Activated CD8-positive, alpha-beta memory T cell treated with anti-CD3 and anti-CD28 coated beads, Interleukin-2, amount 50 U/mL, for 24 hours (primary cell): ENCODE data around the gene CACNB1.
"Not testable (repeated sequence)": the region's sequence is repeated elsewhere in the genome, so short reads cannot be mapped to it uniquely, and the experiment has no call there.

Source experiments
- DNase-seq: peaks from one replicate; pipeline ENCODE4 v3.0.0-alpha.2; 2020; ENCODE audit errors: extremely low read depth

CACNB1 gene

DNA sequence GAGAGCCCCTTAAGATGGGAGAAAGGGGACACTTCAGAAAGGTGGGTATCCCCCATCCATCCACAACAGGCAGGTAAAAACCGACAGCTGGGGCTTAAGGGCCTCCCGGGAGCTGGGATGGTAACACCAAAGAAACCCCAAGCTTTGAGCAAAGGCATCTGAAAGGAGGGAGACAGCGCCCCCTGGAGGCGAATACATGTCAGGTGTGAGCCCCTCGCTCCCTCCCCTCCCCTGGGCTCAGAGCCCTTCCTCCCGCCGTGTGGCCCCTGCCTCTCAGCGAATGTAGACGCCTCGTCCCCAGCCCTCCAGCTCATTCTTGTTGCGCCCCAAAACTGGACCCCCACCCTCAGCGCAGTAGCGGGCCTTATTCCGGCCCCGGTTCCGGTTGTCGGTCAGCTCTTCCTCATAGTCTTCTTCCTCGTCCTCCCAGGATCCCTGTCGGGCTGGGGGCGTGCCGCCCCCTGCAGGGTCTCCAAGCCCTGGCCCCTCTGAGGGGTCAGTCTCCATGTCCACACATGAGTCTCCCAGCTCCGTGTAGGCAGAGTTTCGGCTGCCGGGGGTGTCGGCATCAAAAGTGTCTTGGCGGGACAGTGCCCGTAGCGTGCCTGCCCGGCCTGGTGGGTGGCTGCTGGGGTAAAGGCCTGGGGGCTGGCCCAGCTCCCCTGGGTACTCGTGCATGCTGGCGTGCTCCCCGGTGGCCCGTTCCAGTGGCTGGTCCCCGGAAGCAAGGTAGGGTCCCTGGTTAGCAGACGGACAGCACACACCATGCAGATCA lies 22.4 kb downstream of the CACNB1 start:
- peak; percentile 56 for DNase-seq

DNA sequence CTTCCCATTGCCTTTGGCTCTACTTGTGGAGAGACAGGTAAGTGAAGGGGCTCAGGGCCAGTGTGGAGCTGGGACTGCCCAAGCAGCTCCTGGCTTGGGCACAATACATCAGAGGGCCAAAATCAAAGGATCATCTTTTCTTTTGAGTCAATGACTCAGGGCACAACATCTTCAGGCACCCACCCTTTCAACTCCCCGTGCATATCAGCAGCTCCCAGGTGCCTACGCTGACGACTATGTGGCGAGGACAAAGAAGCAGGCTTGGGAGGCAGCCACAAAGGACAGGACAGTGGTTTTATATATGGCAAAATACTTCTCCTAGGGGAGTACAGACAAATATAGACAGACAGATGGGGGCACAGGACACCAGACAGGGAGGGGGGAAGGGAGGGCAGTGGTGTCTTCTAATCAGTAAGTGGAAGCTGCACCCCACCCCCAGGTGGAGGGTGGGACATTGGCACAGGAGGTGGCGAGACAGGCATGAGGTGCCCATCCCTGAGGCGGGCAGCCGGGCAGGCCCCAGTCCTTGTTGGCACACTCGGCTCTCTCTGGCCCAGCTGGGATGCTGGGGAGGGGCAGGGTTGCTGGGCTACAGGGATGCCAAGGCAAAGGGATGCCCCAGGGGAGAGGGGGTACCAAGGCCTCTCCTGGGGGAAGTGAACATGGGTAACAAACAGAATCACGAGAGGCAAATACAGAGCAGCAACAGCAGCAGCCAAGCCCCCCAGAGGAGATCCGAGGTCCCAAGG lies 23.8 kb downstream of the CACNB1 start:
- no peak for DNase-seq

DNA sequence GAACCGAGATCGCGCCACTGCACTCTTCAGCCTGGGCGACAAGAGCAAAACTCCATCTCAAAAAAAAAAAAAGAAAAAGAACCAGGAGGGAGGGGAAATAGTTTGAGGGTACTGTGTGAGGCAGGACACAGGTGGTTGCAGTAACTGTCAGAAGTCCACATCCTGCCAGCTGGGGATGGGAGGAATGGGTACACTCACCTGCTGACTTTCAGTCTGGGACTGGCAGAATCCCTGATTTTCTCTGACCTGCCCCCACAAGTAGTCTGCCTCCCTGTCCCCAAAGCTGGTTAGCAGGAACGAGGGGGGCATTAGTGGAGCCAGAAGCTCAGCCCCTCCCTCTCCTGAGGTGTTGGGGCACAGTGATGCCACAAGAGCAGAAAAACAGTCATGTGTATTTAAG lies 24.4 kb downstream of the CACNB1 start:
- no peak for DNase-seq

DNA sequence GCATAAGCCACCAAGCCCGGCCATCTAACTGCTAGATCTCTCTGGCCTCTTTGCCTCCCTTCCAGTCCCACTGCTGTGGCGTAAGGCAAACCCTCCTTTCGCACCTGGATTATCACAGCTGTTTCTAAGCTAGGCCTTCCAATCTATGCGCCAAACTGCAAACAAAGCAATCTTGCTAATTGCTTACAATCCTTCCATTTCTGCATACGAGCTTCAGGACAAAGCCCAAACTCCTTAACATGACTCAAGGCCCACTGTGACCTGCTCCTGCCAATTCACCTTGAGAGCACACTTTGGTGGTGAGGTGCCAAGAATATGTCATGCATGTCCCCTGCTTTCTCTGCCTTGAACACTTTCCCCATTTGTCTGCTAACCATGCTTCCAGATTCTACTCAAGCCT lies 25.5 kb downstream of the CACNB1 start:
- DNase-seq: no peak

DNA sequence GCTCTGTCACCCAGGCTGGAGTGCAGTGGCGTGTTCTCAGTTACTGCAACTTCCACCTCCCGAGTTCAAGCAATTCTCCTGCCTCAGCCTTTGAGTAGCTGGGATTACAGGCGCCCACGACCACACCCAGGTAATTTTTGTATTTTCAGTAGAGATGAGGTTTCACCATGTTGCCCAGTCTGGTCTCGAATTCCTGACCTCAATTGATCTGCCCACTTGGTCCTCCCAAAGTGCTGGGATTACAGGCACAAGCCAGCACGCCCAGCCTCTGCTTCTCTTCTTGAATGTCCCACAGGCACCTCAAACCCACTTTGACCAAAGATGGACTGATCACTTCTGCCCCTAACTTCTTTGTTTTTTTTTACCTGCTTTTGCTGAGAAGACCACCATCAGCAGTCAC lies 26.9 kb downstream of the CACNB1 start:
- DNase-seq: no peak

GRCh38 chr17:39170109-39170508 lies 27.4 kb downstream of the CACNB1 start:
- no peak for DNase-seq

GRCh38 chr17:39169518-39169917 lies 28.0 kb downstream of the CACNB1 start:
- DNase-seq: no peak

- DNase-seq: no peak
Observed at GRCh38 chr17:39169101-39169500, 28.4 kb downstream of the CACNB1 start.

GRCh38 chr17:39168503-39168902 lies 29.0 kb downstream of the CACNB1 start:
- not testable (repeated sequence) for DNase-seq

DNA sequence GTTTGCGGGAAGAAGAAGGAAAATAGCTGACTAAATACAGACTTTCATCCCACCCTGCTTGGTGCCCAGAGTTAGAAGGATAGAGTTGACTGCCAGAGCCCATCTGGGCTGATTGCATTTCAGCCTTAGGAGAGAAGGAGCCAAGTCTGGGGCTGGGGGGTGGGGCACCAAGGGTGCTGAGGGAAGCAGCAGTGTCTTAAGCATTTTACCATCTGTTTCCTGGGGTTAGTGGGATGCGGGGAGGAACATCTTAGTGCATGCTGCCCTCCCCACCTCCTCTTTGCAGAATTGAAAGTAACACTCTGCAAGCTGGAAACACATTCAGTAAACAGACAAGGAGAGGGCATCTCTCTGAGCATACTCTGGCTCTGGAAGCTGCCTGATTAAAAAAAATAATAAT lies 30.0 kb downstream of the CACNB1 start:
- DNase-seq: no peak

DNA sequence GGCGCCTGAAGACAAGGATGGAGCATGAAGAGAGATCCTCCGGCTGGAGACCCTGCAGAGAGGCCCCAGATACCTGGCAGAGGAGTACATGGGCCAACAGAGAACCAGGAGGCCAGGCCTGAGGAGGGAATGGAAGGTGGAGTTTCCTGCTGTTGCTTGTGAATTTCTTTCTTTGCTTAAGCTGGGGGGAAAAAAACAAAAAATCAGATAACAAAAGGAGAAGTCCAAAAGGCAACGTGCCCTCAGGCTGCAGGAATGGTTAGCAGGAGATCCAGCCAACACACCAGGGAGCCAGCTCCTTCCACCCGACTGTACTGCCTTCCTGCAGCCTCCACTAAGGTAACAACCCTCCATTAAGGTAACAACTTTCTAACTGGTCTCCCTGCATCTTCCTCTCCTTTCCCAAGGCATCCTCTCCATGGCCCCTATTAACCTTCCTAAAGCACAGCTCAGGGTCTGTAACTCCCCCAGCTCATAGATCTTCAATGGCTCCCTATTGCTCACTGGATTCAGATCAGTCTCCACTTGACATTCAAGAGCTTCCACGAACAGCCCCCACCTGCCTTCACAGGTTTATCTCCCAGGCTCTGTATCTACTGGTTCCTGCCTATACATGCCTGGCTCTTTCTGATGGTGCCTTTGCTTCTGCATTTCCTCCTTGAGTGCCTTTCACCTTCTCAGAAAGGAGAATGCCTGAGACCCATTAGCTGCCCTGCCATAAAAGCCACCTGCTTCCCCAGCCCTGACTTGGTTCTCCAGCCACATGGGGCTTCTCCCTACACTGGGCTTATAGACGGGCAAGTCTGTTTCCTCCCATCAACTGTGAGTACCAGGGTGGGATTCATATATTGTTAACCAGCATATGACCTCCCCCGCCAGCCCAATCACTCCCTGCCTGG lies 30.8 kb downstream of the CACNB1 start:
- DNase-seq: no peak

GRCh38 chr17:39165841-39166349 lies 31.6 kb downstream of the CACNB1 start, which contains the start of gene ARL5C:
Gene ARL5C (minus strand): TSS chr17:39166161. CDS start chr17:39165760, 401 bp downstream.
- DNase-seq: no peak

- no peak for DNase-seq
Observed at GRCh38 chr17:39165178-39165840, 32.2 kb downstream of the CACNB1 start.

- peak; percentile 47 for DNase-seq
Observed at GRCh38 chr17:39164675-39165143, 32.8 kb downstream of the CACNB1 start.

- DNase-seq: no peak
Observed at GRCh38 chr17:39161962-39162361, 35.5 kb downstream of the CACNB1 start.

GRCh38 chr17:39158623-39159022 lies 38.8 kb downstream of the CACNB1 start:
- no peak for DNase-seq

DNA sequence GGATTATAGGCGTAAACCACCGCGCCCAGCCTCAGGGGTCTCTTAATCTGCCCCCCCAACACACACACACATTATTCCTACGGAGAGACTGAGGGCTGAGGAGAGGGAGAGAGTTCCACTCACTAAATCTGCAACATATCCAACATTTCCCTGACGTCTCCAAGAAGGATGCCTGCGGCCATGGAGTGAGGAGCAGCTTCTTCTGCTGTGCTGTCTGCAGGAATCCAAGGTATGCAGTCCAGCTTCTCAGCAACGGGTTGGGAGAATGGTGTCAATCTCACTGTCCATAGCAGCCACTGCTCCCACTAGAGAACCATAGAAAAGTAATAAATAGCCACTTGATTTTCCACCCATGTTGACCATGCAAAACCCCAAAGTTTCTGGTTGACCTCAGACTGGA lies 41.0 kb downstream of the CACNB1 start:
- DNase-seq: no peak

GRCh38 chr17:39155654-39156053 lies 41.8 kb downstream of the CACNB1 start:
- no peak for DNase-seq

DNA sequence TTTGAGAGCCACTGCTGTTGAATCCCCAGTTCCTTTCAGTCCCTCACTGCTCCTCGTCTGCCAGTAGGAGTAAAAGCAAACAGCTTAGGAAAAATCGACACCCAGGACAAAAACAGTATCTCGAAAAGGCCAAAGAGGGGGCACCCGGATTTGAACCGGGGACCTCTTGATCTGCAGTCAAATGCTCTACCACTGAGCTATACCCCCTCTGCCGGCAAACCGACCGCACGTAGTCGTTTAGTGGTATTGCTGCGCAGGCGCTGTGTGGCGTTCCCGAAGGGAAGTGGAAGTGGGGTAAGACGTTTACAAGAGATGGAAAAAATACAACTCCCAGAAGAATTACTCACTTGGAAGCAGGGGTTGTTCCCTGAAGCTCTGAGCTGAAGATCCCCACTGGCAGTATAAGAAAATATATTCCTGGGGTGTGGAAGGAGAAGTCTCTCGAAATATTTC lies 43.8 kb downstream of the CACNB1 start:
- peak; percentile 87 for DNase-seq

GRCh38 chr17:39151943-39152818 lies 45.3 kb downstream of the CACNB1 start:
- DNase-seq: no peak
